Progenitor cell of endocrine pancreas (in vitro differentiated cells): Measurements from ENCODE around the gene USP30. TPM values are rescaled to one million over a fixed set of nuclear protein-coding genes. Genes with fewer than 3 reads are reported as not detected.

Source experiments
- DNase-seq: peaks from one replicate; pipeline ENCODE4 v3.0.0; 2021; ENCODE audit warnings: low spot score; ENCODE audit not compliant: unreplicated experiment
- H3K27ac Mint-ChIP-seq: 2 replicates; pipeline ENCODE4 v1.8.0; 2021; ENCODE audit warnings: mild to moderate bottlenecking, moderate library complexity, mixed read lengths
- H3K27me3 Mint-ChIP-seq: 2 replicates; pipeline ENCODE4 v1.8.0; 2021; ENCODE audit warnings: mixed read lengths
- H3K36me3 Mint-ChIP-seq: 2 replicates; pipeline ENCODE4 v1.8.0; 2022; ENCODE audit warnings: mixed read lengths; ENCODE audit not compliant: insufficient read depth
- H3K4me1 Mint-ChIP-seq: 2 replicates; pipeline ENCODE4 v1.8.0; 2021; ENCODE audit warnings: low read depth, mixed read lengths
- H3K4me3 Mint-ChIP-seq: 2 replicates; pipeline ENCODE4 v1.8.0; 2021; ENCODE audit warnings: low read depth, mild to moderate bottlenecking, moderate library complexity, mixed read lengths
- H3K9me3 Mint-ChIP-seq: 2 replicates; pipeline ENCODE4 v1.8.0; 2021; ENCODE audit warnings: low read depth, mixed read lengths
- CTCF ChIP-seq: fragments of 200-600 bp; sonication (generic); IDR thresholded peaks from one replicate; pipeline ENCODE4 v1.5.0; 2021; ENCODE audit warnings: antibody characterized with exemption, mild to moderate bottlenecking; ENCODE audit not compliant: unreplicated experiment
- total RNA-seq: library from RNA; stranded (reverse); gene quantifications from 2 replicates; pipeline ENCODE4 v1.2.1, GENCODE V29; 2021

The USP30 gene
- total RNA-seq, 1 donor from 2014 or later: 23.0 TPM

- TF ChIP-seq CTCF: no peak
- Mint-ChIP-seq H3K9me3 (no peaks in the 10 kb centered on the region), H3K27me3 (no peaks in the 10 kb centered on the region), H3K4me3 (no peak overlapping the region), H3K36me3 (peaks cover 17% of the 10 kb centered on the region), H3K27ac (no peak overlapping the region), H3K4me1 (peaks cover 5% of the 10 kb centered on the region)
- no peak for DNase-seq
Measured at GRCh38 chr12:109064143-109064542, 11.8 kb downstream of the USP30 start.

GRCh38 chr12:109065154-109065852 lies 12.9 kb downstream of the USP30 start:
- H3K9me3 Mint-ChIP-seq: no peaks in the 10 kb centered on the region
- H3K27ac Mint-ChIP-seq: peak overlapping the region; percentile 63
- peaks cover 18% of the 10 kb centered on the region for H3K36me3 Mint-ChIP-seq
- peaks cover 13% of the 10 kb centered on the region for H3K4me1 Mint-ChIP-seq
- no peak for DNase-seq
- H3K27me3 Mint-ChIP-seq: no peaks in the 10 kb centered on the region
- no peak overlapping the region for H3K4me3 Mint-ChIP-seq
- no peak for TF ChIP-seq CTCF

- H3K27ac Mint-ChIP-seq: peak overlapping the region; percentile 63
- H3K4me3 Mint-ChIP-seq: no peak overlapping the region
- no peaks in the 10 kb centered on the region for H3K27me3 Mint-ChIP-seq
- no peak for TF ChIP-seq CTCF
- peaks cover 13% of the 10 kb centered on the region for H3K4me1 Mint-ChIP-seq
- peaks cover 20% of the 10 kb centered on the region for H3K36me3 Mint-ChIP-seq
- no peaks in the 10 kb centered on the region for H3K9me3 Mint-ChIP-seq
- no peak for DNase-seq
Measured at GRCh38 chr12:109065853-109066193, 13.4 kb downstream of the USP30 start.

- Mint-ChIP-seq H3K4me1 (peaks cover 13% of the 10 kb centered on the region), H3K27me3 (no peaks in the 10 kb centered on the region), H3K27ac (peak overlapping the region; percentile 92), H3K4me3 (peak overlapping the region; percentile 23), H3K9me3 (peaks cover under 1% of the 10 kb centered on the region), H3K36me3 (peaks cover 21% of the 10 kb centered on the region)
- DNase-seq: no peak
- TF ChIP-seq CTCF: no peak
Measured at GRCh38 chr12:109069307-109070271, 17.2 kb downstream of the USP30 start.

GRCh38 chr12:109074866-109075265 lies 22.5 kb downstream of the USP30 start:
- peaks cover 46% of the 10 kb centered on the region for H3K36me3 Mint-ChIP-seq
- DNase-seq: no peak
- H3K9me3 Mint-ChIP-seq: peaks cover 8% of the 10 kb centered on the region
- H3K27ac Mint-ChIP-seq: no peak overlapping the region
- TF ChIP-seq CTCF: no peak
- no peak overlapping the region for H3K4me3 Mint-ChIP-seq
- no peaks in the 10 kb centered on the region for H3K27me3 Mint-ChIP-seq
- H3K4me1 Mint-ChIP-seq: peaks cover 3% of the 10 kb centered on the region
